K562 (cell line): ENCODE results near the gene ADTRP. TPM values are rescaled to one million over a fixed set of nuclear protein-coding genes. Genes with fewer than 3 reads are reported as not detected.

Experiments used
- E2F8 ChIP-seq: fragments of 450-650 bp; IDR thresholded peaks from 2 replicates; pipeline ENCODE4 v1.7.1; 2018; ENCODE audit warnings: mild to moderate bottlenecking, low read depth; ENCODE audit not compliant: partially characterized antibody
- MAZ ChIP-seq, 2 experiments: fragments of 450-650 bp in 1 of 2; sonication (generic) in 1 of 2; formaldehyde crosslinking; IDR thresholded peaks in 1 of 2; conservative IDR thresholded peaks in 1 of 2; 2 replicates each; pipeline versions ENCODE4 v1.4.0 to v1.5.0; 2020; ENCODE audit warnings: mild to moderate bottlenecking in 1 of 2, missing genetic modification reagents in 1 of 2
- SETDB1 ChIP-seq: IDR thresholded peaks from one replicate; pipeline ENCODE4 v1.6.1; 2012; ENCODE audit warnings: low read length, control low read depth, inconsistent platforms
- SRSF3 ChIP-seq: fragments of 200-400 bp; formaldehyde crosslinking; IDR thresholded peaks from 2 replicates; pipeline ENCODE4 v1.6.1; 2016; ENCODE audit warnings: mild to moderate bottlenecking, low read length, moderate library complexity; ENCODE audit not compliant: insufficient read depth
- TOE1 ChIP-seq, 2 experiments: fragments of 450-650 bp in 1 of 2; sonication (generic) in 1 of 2; formaldehyde crosslinking in 1 of 2; IDR thresholded peaks; 2 replicates each; pipeline versions ENCODE4 v1.7.1 to v1.8.0; 2016 to 2022; ENCODE audit warnings: borderline replicate concordance in 2 of 2, mild to moderate bottlenecking in 2 of 2, antibody characterized with exemption in 1 of 2, inconsistent platforms in 1 of 2, low read depth in 1 of 2, missing genetic modification reagents in 1 of 2, moderate library complexity in 1 of 2
- ZNF324 ChIP-seq: fragments of 250-450 bp; sonication (Bioruptor Pico); IDR thresholded peaks from 2 replicates; pipeline ENCODE4 v1.4.0; 2020; ENCODE audit warnings: mild to moderate bottlenecking
- polyA plus RNA-seq, 8 experiments: library from polyadenylated mRNA; depleted of rRNA in 4 of 8; stranded (reverse) in 5 of 8; unstranded in 3 of 8; fragments of >200 nt; fragmentation: Nextera tagmentation in 2 of 8; fragmentation: Illumina TruSeq in 1 of 8; extraction: Ambion mirVana in 2 of 8; extraction: Trizol in 1 of 8; gene quantifications; 2 replicates each; pipeline versions ENCODE4 v1.2.1 to v1.2.3, GENCODE V29; 2011 to 2014; ENCODE audit warnings: inconsistent platforms in 1 of 8, missing spikeins in 1 of 8
- total RNA-seq, 7 experiments: library from RNA; depleted of rRNA in 6 of 7; stranded (reverse); fragments of >200 nt in 6 of 7; fragmentation: Illumina TruSeq in 2 of 7; extraction: Trizol in 2 of 7; gene quantifications; 2 replicates each; pipeline versions ENCODE4 v1.2.1 to v1.2.3, GENCODE V29; 2011 to 2021; ENCODE audit warnings: low replicate concordance in 1 of 7
- TF ChIP-seq, protein P1 (sequence below): fragments of 250-450 bp; sonication (Bioruptor Pico); IDR thresholded peaks from 2 replicates; pipeline ENCODE4 v1.8.0; 2021; ENCODE audit warnings: mild to moderate bottlenecking, moderate library complexity

ADTRP gene
- total and polyA plus RNA-seq, 9 of the 15 experiments (the other 6 are each of a cell fraction or from before 2014, with no cell fraction given) = 7.4 to 24.0 (median 13.6) TPM

DNA sequence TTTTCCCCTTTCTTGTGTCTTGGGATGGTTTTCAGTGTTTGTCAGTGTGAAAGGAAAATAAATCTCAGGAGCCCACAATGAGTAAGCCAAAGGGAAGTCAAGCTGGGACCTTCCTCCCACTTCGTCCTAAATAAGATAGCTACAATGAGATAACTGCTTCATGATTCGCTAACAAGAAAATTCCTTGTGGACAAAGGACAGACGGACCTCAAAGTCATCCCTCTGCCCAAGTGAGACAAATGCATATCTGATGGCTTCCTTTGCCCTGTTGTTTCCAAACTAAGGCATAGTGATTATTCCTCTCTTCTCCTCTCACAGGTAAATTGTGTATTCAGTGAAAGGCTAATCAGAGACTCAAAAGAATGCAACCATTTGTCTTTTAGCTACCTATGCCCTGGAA is 26.1 kb upstream of the ADTRP start (continued):
- no peak for TF ChIP-seq E2F8
- no peak for TF ChIP-seq SRSF3
- no peak for TF ChIP-seq ZNF324 (CRISPR knock-in tag)
- no peak for TF ChIP-seq MAZ (CRISPR knock-in tag; conservative IDR thresholded peaks at IDR 0.05 in 1 of 2, IDR thresholded peaks at IDR 0.05 in 1 of 2)
- no peak for TF ChIP-seq SETDB1
- no peak for TF ChIP-seq TOE1 (IDR thresholded peaks at IDR 0.05; ENCODE audit: borderline replicate concordance)
- no peak for TF ChIP-seq TOE1 (CRISPR knock-in tag; IDR thresholded peaks at IDR 0.05; ENCODE audit: borderline replicate concordance, low read depth)
- TF ChIP-seq, protein P1, sequence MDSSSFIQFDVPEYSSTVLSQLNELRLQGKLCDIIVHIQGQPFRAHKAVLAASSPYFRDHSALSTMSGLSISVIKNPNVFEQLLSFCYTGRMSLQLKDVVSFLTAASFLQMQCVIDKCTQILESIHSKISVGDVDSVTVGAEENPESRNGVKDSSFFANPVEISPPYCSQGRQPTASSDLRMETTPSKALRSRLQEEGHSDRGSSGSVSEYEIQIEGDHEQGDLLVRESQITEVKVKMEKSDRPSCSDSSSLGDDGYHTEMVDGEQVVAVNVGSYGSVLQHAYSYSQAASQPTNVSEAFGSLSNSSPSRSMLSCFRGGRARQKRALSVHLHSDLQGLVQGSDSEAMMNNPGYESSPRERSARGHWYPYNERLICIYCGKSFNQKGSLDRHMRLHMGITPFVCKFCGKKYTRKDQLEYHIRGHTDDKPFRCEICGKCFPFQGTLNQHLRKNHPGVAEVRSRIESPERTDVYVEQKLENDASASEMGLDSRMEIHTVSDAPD (CRISPR knock-in tag) = no peak
